Activated CD8-positive, alpha-beta T cell treated with anti-CD3 and anti-CD28 coated beads for 36 hours (primary cell): ENCODE measurements around the gene POFUT1. TPM values are rescaled to one million over a fixed set of nuclear protein-coding genes. Genes with fewer than 3 reads are reported as not detected.
"Not testable (repeated sequence)": the region's sequence is repeated elsewhere in the genome, so short reads cannot be mapped to it uniquely, and the experiment has no call there.

Source experiments
- ATAC-seq: fragments of 200-7000 bp; cut with Tn5 transposase; one replicate; pipeline ENCODE4 v1.10.0; 2021; ENCODE audit warnings: mild to moderate bottlenecking, moderate library complexity
- CTCF ChIA-PET: fragments of 350-600 bp; sonication (Branson Sonifier 250); formaldehyde crosslinking; loops from one replicate; lab custom pipeline; 2021; ENCODE audit warnings: antibody characterized with exemption; lab: Charles Lee
- POLR2A ChIA-PET: fragments of 350-600 bp; sonication (Branson Sonifier 250); formaldehyde crosslinking; loops from one replicate; lab custom pipeline; 2021; ENCODE audit warnings: antibody characterized with exemption; lab: Charles Lee
- DNase-seq: peaks from one replicate; pipeline ENCODE4 v3.0.0-alpha.2; 2020
- H3K27ac Mint-ChIP-seq: one replicate; pipeline ENCODE4 v1.8.0; 2021; ENCODE audit warnings: mild to moderate bottlenecking, mixed read lengths
- H3K27me3 Mint-ChIP-seq: one replicate; pipeline ENCODE4 v1.8.0; 2021; ENCODE audit warnings: mixed read lengths
- H3K36me3 Mint-ChIP-seq: one replicate; pipeline ENCODE4 v1.8.0; 2021; ENCODE audit warnings: low read depth, mixed read lengths
- H3K4me1 Mint-ChIP-seq: one replicate; pipeline ENCODE4 v1.8.0; 2021; ENCODE audit warnings: low read depth, mixed read lengths
- H3K4me3 Mint-ChIP-seq: one replicate; pipeline ENCODE4 v1.8.0; 2021; ENCODE audit warnings: mild to moderate bottlenecking, moderate library complexity, mixed read lengths
- H3K9me3 Mint-ChIP-seq: one replicate; pipeline ENCODE4 v1.8.0; 2021; ENCODE audit warnings: mixed read lengths
- CTCF ChIP-seq: fragments of 200-600 bp; IDR thresholded peaks from one replicate; pipeline ENCODE4 v1.8.0; 2022; ENCODE audit warnings: antibody characterized with exemption, mild to moderate bottlenecking
- intact Hi-C: fragments of 100-400 bp; cut with micrococcal nuclease; formaldehyde crosslinking; loops from one replicate; pipeline ENCODE4 v1.10.0; 2022
- total RNA-seq, 2 experiments: library from RNA; stranded (reverse); gene quantifications; one replicate each; pipeline ENCODE4 v1.2.3, GENCODE V29; 2021

POFUT1 gene
- total RNA-seq, 2 experiments from 2014 or later: 43.7 to 46.2 TPM

DNA sequence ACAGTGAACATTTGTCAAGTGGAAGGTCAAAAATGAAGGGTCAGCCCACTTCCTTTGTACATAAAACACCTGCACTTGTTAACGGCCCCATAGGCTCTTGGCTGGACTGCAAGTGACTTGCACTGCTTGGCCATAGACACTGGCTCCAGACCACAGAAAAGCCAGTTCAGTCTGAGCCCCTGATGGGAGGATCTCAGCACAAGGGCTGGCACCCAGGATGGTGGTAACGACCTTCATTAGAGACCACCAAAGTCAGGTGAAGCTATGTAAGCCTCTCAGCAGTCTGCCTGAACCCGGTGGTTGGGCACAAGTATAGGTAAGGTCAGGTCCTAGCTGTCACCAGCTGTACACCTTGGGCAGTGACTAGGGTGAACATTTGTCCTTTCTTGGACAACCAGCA, 16.3 kb upstream of the POFUT1 start:
- Mint-ChIP-seq H3K4me1 (peaks cover 64% of the 10 kb centered on the region), H3K36me3 (peaks cover 39% of the 10 kb centered on the region), H3K4me3 (peak overlapping the region; percentile 71), H3K27ac (peak overlapping the region; percentile 80), H3K9me3 (no peaks in the 10 kb centered on the region), H3K27me3 (no peaks in the 10 kb centered on the region)
- ChIA-PET POLR2A (interaction anchor here (0.7 to 7.4 kb wide), 3 partner anchors 11 to 41 kb away, joined by 3 to 60 read pairs (median 7); no protein-coding TSS in a partner anchor), CTCF (no interaction called here)
- intact Hi-C loops: no loop called here
- no peak for DNase-seq
- peak; percentile 19 for ATAC-seq
- TF ChIP-seq CTCF: no peak

DNA sequence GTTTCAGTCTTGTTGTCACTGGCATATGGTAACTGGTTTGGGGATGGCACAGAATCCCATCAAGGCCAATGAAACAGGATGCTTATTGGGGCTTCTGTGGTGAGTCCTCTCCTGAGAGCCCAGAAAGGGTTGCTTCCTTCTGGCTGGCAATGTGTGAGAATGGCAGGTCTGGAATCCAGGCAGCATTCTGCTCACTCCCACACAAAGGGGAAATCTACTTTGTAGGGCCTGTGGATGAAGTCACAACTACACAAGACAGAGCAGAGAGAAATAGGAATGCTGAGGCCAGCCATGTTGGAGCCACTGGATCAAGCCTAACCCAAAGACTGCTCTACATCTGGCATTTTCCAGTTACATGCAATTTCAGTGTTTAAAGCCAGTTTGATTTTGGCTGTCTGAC, 15.8 kb upstream of the POFUT1 start:
- no peak for TF ChIP-seq CTCF
- POLR2A ChIA-PET: interaction anchor here (1.7 to 7.4 kb wide), 2 partner anchors 11 to 40 kb away, joined by 7 to 60 read pairs; no protein-coding TSS in a partner anchor

DNA sequence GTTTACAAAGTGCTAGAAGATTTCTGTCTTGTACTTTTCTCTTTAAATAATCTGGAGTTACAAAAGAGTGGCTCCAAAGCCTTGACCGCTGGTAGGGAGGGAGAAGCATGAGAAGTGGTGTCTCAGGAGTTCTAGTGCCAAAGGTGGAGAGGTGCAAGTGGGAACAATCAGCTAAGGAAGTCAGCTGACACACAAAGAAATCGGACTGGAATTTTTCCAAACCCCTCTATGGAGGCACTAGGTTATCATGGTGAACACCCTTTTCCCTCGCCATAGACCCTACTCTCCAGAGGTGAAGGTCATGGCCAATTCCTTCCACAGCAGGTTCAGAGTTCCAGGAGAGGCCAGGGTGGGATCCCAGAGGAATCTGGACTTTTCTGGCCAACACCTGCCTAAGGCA, 15.0 kb upstream of the POFUT1 start:
- H3K27ac Mint-ChIP-seq: peak overlapping the region; percentile 67
- ChIA-PET POLR2A (interaction anchor here (0.8 to 7.4 kb wide), 2 partner anchors 10 to 24 kb away, joined by 3 to 60 read pairs; no protein-coding TSS in a partner anchor), CTCF (no interaction called here)
- H3K36me3 Mint-ChIP-seq: peaks cover 51% of the 10 kb centered on the region
- TF ChIP-seq CTCF: no peak
- intact Hi-C loops: no loop called here
- H3K27me3 Mint-ChIP-seq: no peaks in the 10 kb centered on the region
- no peaks in the 10 kb centered on the region for H3K9me3 Mint-ChIP-seq
- no peak overlapping the region for H3K4me3 Mint-ChIP-seq
- peaks cover 66% of the 10 kb centered on the region for H3K4me1 Mint-ChIP-seq
- ATAC-seq: no peak
- DNase-seq: no peak

More for the DNA sequence above, 15.8 kb upstream of the POFUT1 start:
- peaks cover 65% of the 10 kb centered on the region for H3K4me1 Mint-ChIP-seq
- intact Hi-C loops: no loop called here
- CTCF ChIA-PET: no interaction called here
- no peak overlapping the region for H3K4me3 Mint-ChIP-seq
- DNase-seq: no peak
- no peaks in the 10 kb centered on the region for H3K9me3 Mint-ChIP-seq
- H3K27ac Mint-ChIP-seq: peak overlapping the region; percentile 61
- peaks cover 43% of the 10 kb centered on the region for H3K36me3 Mint-ChIP-seq
- no peaks in the 10 kb centered on the region for H3K27me3 Mint-ChIP-seq
- no peak for ATAC-seq

DNA sequence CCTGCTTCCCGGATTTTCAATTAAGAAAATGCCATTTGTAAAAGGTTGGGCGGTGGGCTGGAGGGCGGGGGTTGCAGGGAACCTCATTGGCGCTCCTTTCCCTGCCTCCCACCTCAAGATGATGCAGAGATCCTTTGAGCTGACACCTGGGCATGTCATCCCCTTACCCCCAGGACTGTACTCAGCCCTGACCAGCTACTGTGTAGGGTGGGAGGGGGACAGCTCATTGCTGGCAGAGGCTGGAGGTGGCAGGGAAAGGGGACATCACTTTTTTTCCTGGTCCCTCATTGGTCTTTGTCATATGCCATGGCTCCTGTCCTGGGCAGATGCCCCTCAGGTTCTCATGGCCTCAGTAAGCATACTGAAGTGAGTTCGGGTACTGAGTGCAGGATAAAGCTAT, 14.3 kb upstream of the POFUT1 start:
- peaks cover 57% of the 10 kb centered on the region for H3K36me3 Mint-ChIP-seq

GRCh38 chr20:32193996-32194395, 13.7 kb upstream of the POFUT1 start:
- peak overlapping the region; percentile 80 for H3K27ac Mint-ChIP-seq
- no peak for ATAC-seq
- H3K9me3 Mint-ChIP-seq: no peaks in the 10 kb centered on the region
- DNase-seq: no peak
- H3K36me3 Mint-ChIP-seq: peaks cover 61% of the 10 kb centered on the region
- intact Hi-C loops: no loop called here
- ChIA-PET POLR2A (interaction anchor here (1.4 to 7.4 kb wide), 3 partner anchors 9 to 12 kb away, joined by 5 to 60 read pairs (median 8); no protein-coding TSS in a partner anchor), CTCF (interaction anchor here (1.3 kb wide), 1 partner anchor 92 kb away, joined by 3 read pairs; no protein-coding TSS in a partner anchor)
- no peak overlapping the region for H3K4me3 Mint-ChIP-seq
- peaks cover 65% of the 10 kb centered on the region for H3K4me1 Mint-ChIP-seq
- no peak for TF ChIP-seq CTCF
- H3K27me3 Mint-ChIP-seq: no peaks in the 10 kb centered on the region

More for the DNA sequence above, 14.3 kb upstream of the POFUT1 start:
- H3K9me3 Mint-ChIP-seq, ATAC-seq, H3K27me3 Mint-ChIP-seq, DNase-seq, CTCF ChIA-PET, intact Hi-C loops, H3K4me3 Mint-ChIP-seq: not testable (repeated sequence)
- peaks cover 66% of the 10 kb centered on the region for H3K4me1 Mint-ChIP-seq
- POLR2A ChIA-PET: interaction anchor here (0.8 to 7.4 kb wide), 2 partner anchors 9 to 23 kb away, joined by 3 to 60 read pairs; no protein-coding TSS in a partner anchor
- H3K27ac Mint-ChIP-seq: peak overlapping the region; percentile 80
